Naive thymus-derived CD4-positive, alpha-beta T cell (primary cell): ENCODE results near the gene ANTXR2. TPM values are rescaled to one million over a fixed set of nuclear protein-coding genes. Genes with fewer than 3 reads are reported as not detected.
"Not testable (repeated sequence)": the region's sequence is repeated elsewhere in the genome, so short reads cannot be mapped to it uniquely, and the experiment has no call there.

Experiments
- ATAC-seq: fragments of 150-1000 bp; cut with Tn5 transposase; 2 replicates; pipeline ENCODE4 v1.10.0; 2021; ENCODE audit warnings: mild to moderate bottlenecking, moderate library complexity
- CTCF ChIA-PET: fragments of 350-600 bp; sonication (Branson Sonifier 250); formaldehyde crosslinking; loops from one replicate; lab custom pipeline; 2021; ENCODE audit warnings: antibody characterized with exemption; lab: Charles Lee
- POLR2A ChIA-PET: fragments of 350-600 bp; sonication (Branson Sonifier 250); formaldehyde crosslinking; loops from one replicate; lab custom pipeline; 2021; ENCODE audit warnings: antibody characterized with exemption, inconsistent platforms; lab: Charles Lee
- DNase-seq, 9 donors: peaks; one replicate each; pipeline versions ENCODE4 v3.0.0 to v3.0.0-alpha.2; 2020 to 2022; ENCODE audit warnings: mixed read lengths in 1 of 9
- H3K27ac ChIP-seq: one replicate; pipeline ENCODE4 v1.7.0; 2013; ENCODE audit warnings: mild to moderate bottlenecking, low read depth, low read length, moderate library complexity
- H3K27me3 ChIP-seq, 2 donors: one replicate each; pipeline ENCODE4 v1.7.0; 2013; ENCODE audit warnings: low read length in 2 of 2, mild to moderate bottlenecking in 2 of 2, moderate library complexity in 2 of 2; ENCODE audit not compliant: control insufficient read depth in 2 of 2, insufficient read depth in 2 of 2
- H3K36me3 ChIP-seq, 3 experiments: 1 replicate in 2 of 3; 2 replicates in 1 of 3; pipeline ENCODE4 v1.7.0; 2013; ENCODE audit warnings: low read length in 3 of 3, mild to moderate bottlenecking in 3 of 3, moderate library complexity in 1 of 3; ENCODE audit not compliant: insufficient read depth in 3 of 3, control insufficient read depth in 2 of 3
- H3K4me1 ChIP-seq, 2 donors: one replicate each; pipeline ENCODE4 v1.7.0; 2013; ENCODE audit warnings: low read length in 2 of 2, mild to moderate bottlenecking in 2 of 2, moderate library complexity in 1 of 2; ENCODE audit not compliant: control insufficient read depth in 2 of 2, insufficient read depth in 2 of 2
- H3K4me3 ChIP-seq: 2 replicates; pipeline ENCODE4 v1.7.0; 2013; ENCODE audit warnings: mild to moderate bottlenecking, low read length
- H3K9me3 ChIP-seq, 3 experiments: 1 replicate in 2 of 3; 2 replicates in 1 of 3; pipeline ENCODE4 v1.7.0; 2013; ENCODE audit warnings: low read length in 3 of 3; ENCODE audit not compliant: control insufficient read depth in 2 of 3
- H3K27ac Mint-ChIP-seq, 9 donors: one replicate each; pipeline ENCODE4 v1.8.0; 2020 to 2022; ENCODE audit warnings: mixed read lengths in 9 of 9, mild to moderate bottlenecking in 8 of 9, moderate library complexity in 5 of 9, inconsistent platforms in 2 of 9
- H3K27me3 Mint-ChIP-seq, 5 donors: one replicate each; pipeline ENCODE4 v1.8.0; 2021 to 2022; ENCODE audit warnings: mixed read lengths in 5 of 5, mild to moderate bottlenecking in 1 of 5
- H3K36me3 Mint-ChIP-seq, 5 donors: one replicate each; pipeline ENCODE4 v1.8.0; 2020 to 2022; ENCODE audit warnings: mixed read lengths in 5 of 5, mild to moderate bottlenecking in 3 of 5, inconsistent platforms in 1 of 5
- H3K4me1 Mint-ChIP-seq, 7 donors: one replicate each; pipeline ENCODE4 v1.8.0; 2020 to 2022; ENCODE audit warnings: mixed read lengths in 7 of 7, mild to moderate bottlenecking in 3 of 7, inconsistent platforms in 1 of 7
- H3K4me3 Mint-ChIP-seq, 10 donors: one replicate each; pipeline ENCODE4 v1.8.0; 2020 to 2022; ENCODE audit warnings: mild to moderate bottlenecking in 10 of 10, mixed read lengths in 10 of 10, moderate library complexity in 6 of 10, inconsistent platforms in 2 of 10
- H3K9me3 Mint-ChIP-seq, 11 donors: one replicate each; pipeline ENCODE4 v1.8.0; 2020 to 2022; ENCODE audit warnings: mixed read lengths in 11 of 11, mild to moderate bottlenecking in 4 of 11, inconsistent platforms in 1 of 11, moderate library complexity in 1 of 11
- intact Hi-C, 2 donors: fragments of 100-400 bp; cut with micrococcal nuclease; formaldehyde crosslinking; loops; one replicate each; pipeline ENCODE4 v1.15.1; 2023
- polyA plus RNA-seq, 2 donors: library from polyadenylated mRNA; unstranded; fragments of 300-500 nt; fragmentation: Illumina TruSeq; gene quantifications; one replicate each; pipeline ENCODE4 v1.2.3, GENCODE V29; 2021
- total RNA-seq, 6 experiments: library from RNA in 5 of 6; stranded (reverse) in 5 of 6; gene quantifications; 1 replicate in 5 of 6; 2 replicates in 1 of 6; pipeline ENCODE4 v1.2.3 and lab custom pipeline; 2021 to 2026

The ANTXR2 gene
- total and polyA plus RNA-seq, 7 experiments from 2014 or later: 20.3 to 69.8 (median 42.2) TPM

DNA sequence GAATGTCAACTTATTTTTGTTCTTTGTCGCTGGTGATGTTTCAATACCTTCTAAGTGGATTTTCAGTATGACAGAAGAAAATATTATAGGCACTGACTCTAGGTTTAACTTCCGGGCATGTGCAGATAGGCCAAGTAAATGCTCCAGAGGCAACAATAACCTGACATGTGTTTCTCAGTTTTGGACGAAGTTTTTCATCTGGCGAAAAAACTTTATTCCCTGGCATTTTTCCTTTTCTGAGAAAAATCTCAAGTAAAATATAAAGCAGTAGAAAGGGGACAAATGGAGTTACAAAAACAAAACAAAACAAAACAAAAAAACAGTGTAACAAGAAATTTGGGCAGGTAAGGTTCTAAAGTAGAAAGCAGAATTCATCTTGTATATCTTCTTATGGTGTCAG, 173.5 kb downstream of the ANTXR2 start:
- H3K4me1 ChIP-seq: no peaks in the 10 kb centered on the region
- H3K27me3 ChIP-seq: no peaks in the 10 kb centered on the region
- H3K27me3 Mint-ChIP-seq: peaks cover 0 to 26% (median 8%) of the 10 kb centered on the region in 5 donors
- no peaks in the 10 kb centered on the region for H3K4me1 Mint-ChIP-seq
- no peak overlapping the region for H3K4me3 ChIP-seq
- ATAC-seq (no peak), DNase-seq (no peak)
- H3K36me3 ChIP-seq: no peaks in the 10 kb centered on the region
- no peaks in the 10 kb centered on the region for H3K9me3 ChIP-seq
- POLR2A ChIA-PET: no interaction called here
- H3K27ac Mint-ChIP-seq: no peak overlapping the region
- peaks cover 0 to 9% (median 2%) of the 10 kb centered on the region in 11 donors for H3K9me3 Mint-ChIP-seq
- no peak overlapping the region for H3K4me3 Mint-ChIP-seq
- intact Hi-C loops: no loop called here
- CTCF ChIA-PET: interaction anchor here (1.0 kb wide), 1 partner anchor 30 kb away, joined by 3 read pairs; no protein-coding TSS in a partner anchor
- H3K27ac ChIP-seq: no peak overlapping the region
- peaks cover 0 to 4% (median 1%) of the 10 kb centered on the region in 5 donors for H3K36me3 Mint-ChIP-seq

DNA sequence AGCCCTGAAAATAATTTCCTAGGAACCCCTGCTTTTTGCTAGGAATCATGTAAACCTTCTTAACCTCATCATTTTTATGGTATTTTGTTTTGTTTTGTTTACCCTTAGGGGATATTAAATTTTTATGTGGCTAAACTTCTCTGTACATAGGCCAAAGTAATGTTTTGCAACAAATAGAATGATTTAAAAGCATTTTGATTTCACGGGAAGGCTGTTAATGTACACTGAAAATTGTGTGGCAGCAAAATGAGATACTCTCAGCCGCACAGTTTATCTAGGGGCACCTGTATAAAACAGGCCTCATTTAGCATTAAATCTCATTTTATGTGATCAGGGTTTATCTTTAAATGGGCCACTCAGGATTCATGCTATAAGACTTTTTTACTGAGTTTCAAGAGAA, 175.0 kb downstream of the ANTXR2 start:
- ATAC-seq (no peak), DNase-seq (no peak)
- Histone ChIP-seq H3K4me1 (no peaks in the 10 kb centered on the region), H3K9me3 (no peaks in the 10 kb centered on the region), H3K36me3 (no peaks in the 10 kb centered on the region), H3K27ac (no peak overlapping the region), H3K4me3 (no peak overlapping the region), H3K27me3 (no peaks in the 10 kb centered on the region)
- H3K27me3 Mint-ChIP-seq: peaks cover 0 to 26% (median 8%) of the 10 kb centered on the region in 5 donors
- peaks cover 0 to under 1% (median 0%) of the 10 kb centered on the region in 5 donors for H3K36me3 Mint-ChIP-seq
- ChIA-PET POLR2A (interaction anchor here (0.6 kb wide), 1 partner anchor 15 kb away, joined by 3 read pairs; no protein-coding TSS in a partner anchor), CTCF (no interaction called here)
- intact Hi-C loops: no loop called here
- no peak overlapping the region for H3K27ac Mint-ChIP-seq
- no peaks in the 10 kb centered on the region for H3K4me1 Mint-ChIP-seq
- no peak overlapping the region for H3K4me3 Mint-ChIP-seq
- peaks cover 0 to 9% (median 2%) of the 10 kb centered on the region in 11 donors for H3K9me3 Mint-ChIP-seq

- POLR2A ChIA-PET: interaction anchor here (0.6 kb wide), 2 partner anchors 16 to 82 kb away, joined by 3 to 5 read pairs; no protein-coding TSS in a partner anchor
- CTCF ChIA-PET: no interaction called here
- H3K27ac Mint-ChIP-seq: no peak overlapping the region
- no peaks in the 10 kb centered on the region for H3K9me3 ChIP-seq
- ATAC-seq (no peak), DNase-seq (no peak)
- H3K27ac ChIP-seq: no peak overlapping the region
- H3K4me3 Mint-ChIP-seq: no peak overlapping the region
- H3K27me3 Mint-ChIP-seq: peaks cover 0 to 26% (median 8%) of the 10 kb centered on the region in 5 donors
- no peaks in the 10 kb centered on the region for H3K4me1 ChIP-seq
- H3K27me3 ChIP-seq: no peaks in the 10 kb centered on the region
- H3K4me1 Mint-ChIP-seq: no peaks in the 10 kb centered on the region
- H3K4me3 ChIP-seq: no peak overlapping the region
- intact Hi-C loops: no loop called here
- H3K36me3 ChIP-seq: no peaks in the 10 kb centered on the region
- no peaks in the 10 kb centered on the region for H3K36me3 Mint-ChIP-seq
- peaks cover 0 to 9% (median 2%) of the 10 kb centered on the region in 11 donors for H3K9me3 Mint-ChIP-seq
These were observed 175.9 kb downstream of the ANTXR2 start for GRCh38 chr4:79897174-79897573.

DNA sequence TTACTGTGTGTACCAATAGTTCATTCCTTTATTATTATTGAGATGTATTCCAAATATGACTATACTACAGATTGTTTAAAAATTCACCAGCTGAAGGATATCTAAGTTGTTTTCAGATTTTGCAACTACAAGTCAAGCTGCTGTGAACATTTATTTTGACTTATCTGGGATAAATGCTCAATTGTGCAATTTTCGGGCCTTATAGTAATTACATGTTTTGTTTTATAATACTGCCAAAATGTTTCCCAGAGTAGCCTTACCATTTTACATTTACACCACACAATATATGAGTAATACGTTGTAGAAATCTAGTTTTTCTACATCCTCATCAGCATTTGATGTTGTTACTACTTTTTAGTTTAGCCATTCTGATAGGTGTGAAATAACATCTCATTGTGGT, 179.6 kb downstream of the ANTXR2 start:
- intact Hi-C loops: no loop called here
- Mint-ChIP-seq H3K9me3 (peaks cover 0 to 11% (median 0%) of the 10 kb centered on the region in 11 donors), H3K4me3 (no peak overlapping the region), H3K27me3 (peaks cover 0 to 20% (median 8%) of the 10 kb centered on the region in 5 donors), H3K36me3 (no peaks in the 10 kb centered on the region), H3K27ac (no peak overlapping the region), H3K4me1 (no peaks in the 10 kb centered on the region)
- H3K4me3 ChIP-seq: no peak overlapping the region
- DNase-seq: no peak
- no peaks in the 10 kb centered on the region for H3K4me1 ChIP-seq
- H3K9me3 ChIP-seq: no peaks in the 10 kb centered on the region
- H3K27ac ChIP-seq: no peak overlapping the region
- no peaks in the 10 kb centered on the region for H3K36me3 ChIP-seq
- ChIA-PET POLR2A (no interaction called here), CTCF (no interaction called here)
- no peak for ATAC-seq
- H3K27me3 ChIP-seq: no peaks in the 10 kb centered on the region

DNA sequence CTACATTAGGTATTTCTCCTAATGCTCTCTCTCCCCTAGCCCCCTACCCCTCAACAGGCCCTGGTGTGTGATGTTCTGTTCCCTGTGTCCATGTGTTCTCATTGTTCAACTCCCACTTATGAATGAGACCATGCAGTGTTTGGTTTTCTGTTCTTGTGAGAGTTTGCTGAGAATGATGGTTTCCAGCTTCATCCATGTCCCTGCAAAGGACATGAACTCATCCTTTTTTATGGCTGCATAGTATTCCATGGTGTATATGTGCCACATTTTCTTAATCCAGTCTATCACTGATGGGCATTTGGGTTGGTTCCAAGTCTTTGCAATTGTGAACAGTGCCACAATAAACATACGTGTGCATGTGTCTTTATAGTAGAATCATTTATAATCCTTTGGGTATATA, 184.0 kb downstream of the ANTXR2 start:
- H3K9me3 Mint-ChIP-seq: peaks cover 0 to 11% (median 0%) of the 10 kb centered on the region in 11 donors
- POLR2A ChIA-PET, H3K4me1 ChIP-seq, H3K27ac Mint-ChIP-seq, ATAC-seq, H3K4me1 Mint-ChIP-seq, H3K27me3 Mint-ChIP-seq, H3K9me3 ChIP-seq, CTCF ChIA-PET, H3K36me3 Mint-ChIP-seq, H3K4me3 ChIP-seq, H3K36me3 ChIP-seq, H3K27ac ChIP-seq, H3K4me3 Mint-ChIP-seq, H3K27me3 ChIP-seq, intact Hi-C loops, DNase-seq: not testable (repeated sequence)

DNA sequence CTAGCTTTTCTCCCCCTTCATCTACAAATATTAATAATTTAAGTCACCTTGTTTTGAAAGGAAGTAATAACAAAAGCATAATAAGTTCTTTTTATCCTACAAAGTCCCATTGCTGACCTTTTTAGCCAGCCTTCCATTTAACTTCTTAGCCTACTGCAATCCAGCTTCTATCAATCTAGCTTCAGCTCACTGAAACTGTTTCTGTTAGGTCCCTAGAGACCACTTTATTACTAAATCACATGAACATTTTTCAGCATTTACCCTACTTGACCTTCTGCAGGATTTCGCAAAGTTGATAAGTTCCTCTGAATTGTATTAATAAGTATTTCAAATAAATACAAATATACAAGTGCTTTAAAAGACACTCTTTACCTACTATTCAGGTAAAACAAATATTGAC, 186.5 kb downstream of the ANTXR2 start:
- DNase-seq (no peak), ATAC-seq (no peak)
- H3K4me1 ChIP-seq: no peaks in the 10 kb centered on the region
- intact Hi-C loops: no loop called here
- no peak overlapping the region for H3K4me3 ChIP-seq
- no peaks in the 10 kb centered on the region for H3K36me3 ChIP-seq
- H3K27me3 ChIP-seq: no peaks in the 10 kb centered on the region
- POLR2A ChIA-PET: no interaction called here
- Mint-ChIP-seq H3K27me3 (peaks cover 0 to 9% (median 0%) of the 10 kb centered on the region in 5 donors), H3K9me3 (peaks cover 0 to 11% (median 0%) of the 10 kb centered on the region in 11 donors), H3K36me3 (no peaks in the 10 kb centered on the region), H3K4me1 (no peaks in the 10 kb centered on the region), H3K27ac (no peak overlapping the region), H3K4me3 (no peak overlapping the region)
- CTCF ChIA-PET: no interaction called here
- no peak overlapping the region for H3K27ac ChIP-seq
- H3K9me3 ChIP-seq: no peaks in the 10 kb centered on the region

- DNase-seq (no peak), ATAC-seq (no peak)
- Histone ChIP-seq H3K9me3 (no peaks in the 10 kb centered on the region), H3K36me3 (no peaks in the 10 kb centered on the region), H3K4me3 (no peak overlapping the region), H3K4me1 (no peaks in the 10 kb centered on the region), H3K27me3 (no peaks in the 10 kb centered on the region), H3K27ac (no peak overlapping the region)
- CTCF ChIA-PET: no interaction called here
- Mint-ChIP-seq H3K9me3 (peaks cover 0 to 11% (median 0%) of the 10 kb centered on the region in 11 donors), H3K4me3 (no peak overlapping the region), H3K4me1 (no peaks in the 10 kb centered on the region), H3K27me3 (peaks cover 0 to 9% (median 0%) of the 10 kb centered on the region in 5 donors), H3K27ac (no peak overlapping the region), H3K36me3 (no peaks in the 10 kb centered on the region)
- intact Hi-C loops: no loop called here
- POLR2A ChIA-PET: no interaction called here
These were observed 187.0 kb downstream of the ANTXR2 start for GRCh38 chr4:79886021-79886420.
